GM23248 (cell line): ENCODE measurements around the gene BEND7. TPM values are rescaled to one million over a fixed set of nuclear protein-coding genes. Genes with fewer than 3 reads are reported as not detected.

Experiments
- DNase-seq: peaks from one replicate; pipeline ENCODE4 v3.0.0-alpha.2; 2015
- H2AFZ ChIP-seq: fragments of 200-600 bp; sonication (generic); 2 replicates; pipeline ENCODE4 v1.6.1; 2016; ENCODE audit warnings: antibody characterized with exemption
- H3F3A ChIP-seq: fragments of 200-600 bp; sonication (generic); 2 replicates; pipeline ENCODE4 v1.6.1; 2016; ENCODE audit warnings: mild to moderate bottlenecking, antibody characterized with exemption, mixed run types; ENCODE audit not compliant: insufficient read depth
- H3K27ac ChIP-seq: fragments of 200-600 bp; sonication (generic); 2 replicates; pipeline ENCODE4 v1.5.1; 2016; ENCODE audit warnings: mild to moderate bottlenecking
- H3K27me3 ChIP-seq: fragments of 200-600 bp; sonication (generic); replicated peaks from 2 replicates; pipeline ENCODE4 v1.6.1; 2016; ENCODE audit warnings: mild to moderate bottlenecking; ENCODE audit not compliant: insufficient read depth
- H3K36me3 ChIP-seq: fragments of 200-600 bp; sonication (generic); 2 replicates; pipeline ENCODE4 v1.6.1; 2016; ENCODE audit warnings: low read depth, mild to moderate bottlenecking
- H3K4me1 ChIP-seq: fragments of 200-600 bp; sonication (generic); 2 replicates; pipeline ENCODE4 v1.6.1; 2016; ENCODE audit warnings: mild to moderate bottlenecking; ENCODE audit not compliant: insufficient read depth
- H3K4me2 ChIP-seq: fragments of 200-600 bp; sonication (generic); one replicate; pipeline ENCODE4 v1.6.1; 2016; ENCODE audit warnings: mild to moderate bottlenecking; ENCODE audit not compliant: unreplicated experiment
- H3K4me3 ChIP-seq: fragments of 200-600 bp; sonication (generic); 2 replicates; pipeline ENCODE4 v1.5.1; 2016; ENCODE audit warnings: mild to moderate bottlenecking
- H3K79me2 ChIP-seq: fragments of 200-600 bp; sonication (generic); 2 replicates; pipeline ENCODE4 v1.6.1; 2016; ENCODE audit warnings: mild to moderate bottlenecking; ENCODE audit not compliant: insufficient read depth
- H3K9ac ChIP-seq: fragments of 200-600 bp; sonication (generic); 2 replicates; pipeline ENCODE4 v1.6.1; 2016; ENCODE audit warnings: mild to moderate bottlenecking
- H3K9me2 ChIP-seq: fragments of 200-600 bp; sonication (generic); 2 replicates; pipeline ENCODE4 v1.6.1; 2016; ENCODE audit warnings: mixed run types, mild to moderate bottlenecking, moderate library complexity; ENCODE audit not compliant: insufficient read depth
- H3K9me3 ChIP-seq: fragments of 200-600 bp; sonication (generic); one replicate; pipeline ENCODE4 v1.6.1; 2017; ENCODE audit warnings: low read depth
- H4K20me1 ChIP-seq: fragments of 200-600 bp; sonication (generic); 2 replicates; pipeline ENCODE4 v1.6.0; 2016; ENCODE audit not compliant: insufficient read depth
- EZH2 ChIP-seq: fragments of 200-600 bp; sonication (generic); IDR thresholded peaks from 2 replicates; pipeline ENCODE4 v1.6.1; 2018; ENCODE audit warnings: antibody characterized with exemption, mild to moderate bottlenecking; ENCODE audit not compliant: insufficient read depth, poor library complexity, severe bottlenecking
- EZH2phosphoT487 ChIP-seq: fragments of 200-600 bp; sonication (generic); IDR thresholded peaks from 2 replicates; pipeline ENCODE4 v1.6.1; 2018; ENCODE audit warnings: antibody characterized with exemption, moderate library complexity, mild to moderate bottlenecking, low read depth; ENCODE audit not compliant: insufficient read depth
- WGBS, 2 experiments: methylation state at CpG; one replicate each; pipeline ENCODE4 v1.1.6; 2015 to 2017; ENCODE audit warnings: low lambda C conversion rate in 2 of 2, low coverage in 1 of 2; ENCODE audit errors: missing lambda C conversion rate in 2 of 2; 5-methylcytosine and 5-hydroxymethylcytosine counted together
- in situ Hi-C: fragments of 300-500 bp; cut with MboI; formaldehyde crosslinking; loops from 2 replicates; pipeline ENCODE4 v1.15.0; 2020
- polyA plus RNA-seq: library from polyadenylated mRNA; unstranded; fragments of >200 nt; fragmentation: Nextera tagmentation; extraction: Ambion mirVana; gene quantifications from 2 replicates; pipeline ENCODE4 v1.2.1, GENCODE V29; 2016
- total RNA-seq: library from RNA; depleted of rRNA; stranded (reverse); fragments of >200 nt; shearing (Covaris generic); gene quantifications from 2 replicates; pipeline ENCODE4 v1.2.3, GENCODE V29; 2014

Gene BEND7
- total and polyA plus RNA-seq, 2 experiments from 2014 or later, result 1.7 to 6.4 TPM

GRCh38 chr10:13449296-13449695 lies 79.5 kb downstream of the BEND7 start:
- no peak overlapping the region for H3K4me3 ChIP-seq
- peaks cover 22% of the 10 kb centered on the region for H3K4me1 ChIP-seq
- in situ Hi-C loops, result no loop called here
- H3F3A ChIP-seq, result peaks cover 6% of the 10 kb centered on the region; the same call in 1 of the 2 replicates
- H3K4me2 ChIP-seq, result peak overlapping the region; percentile 44
- H3K9me2 ChIP-seq, result no peaks in the 10 kb centered on the region
- no peak for TF ChIP-seq EZH2phosphoT487
- no peak overlapping the region for H2AFZ ChIP-seq
- no peaks in the 10 kb centered on the region for H3K36me3 ChIP-seq
- no peaks in the 10 kb centered on the region for H3K79me2 ChIP-seq
- no peak overlapping the region for H3K9ac ChIP-seq
- H3K27me3 ChIP-seq, result no peaks in the 10 kb centered on the region
- H3K9me3 ChIP-seq, result no peaks in the 10 kb centered on the region
- no peaks in the 10 kb centered on the region for H4K20me1 ChIP-seq
- H3K27ac ChIP-seq, result no peak overlapping the region
- DNase-seq, result peak; percentile 55
- WGBS, 2 experiments, result 54 to 57% methylated on average over 7 of the region's 7 CpGs

- WGBS, 2 experiments, result 57 to 63% methylated on average over 8 of the region's 8 CpGs
- no peaks in the 10 kb centered on the region for H3K79me2 ChIP-seq
- no peaks in the 10 kb centered on the region for H3K9me2 ChIP-seq
- H3F3A ChIP-seq, result peaks cover 6% of the 10 kb centered on the region; the same call in 1 of the 2 replicates
- no peaks in the 10 kb centered on the region for H4K20me1 ChIP-seq
- no peak for TF ChIP-seq EZH2phosphoT487
- TF ChIP-seq EZH2, result no peak
- H3K4me2 ChIP-seq, result no peak overlapping the region
- in situ Hi-C loops, result no loop called here
- H3K27me3 ChIP-seq, result no peaks in the 10 kb centered on the region
- peak overlapping the region; percentile 42 for H3K27ac ChIP-seq
- 0 out of 2 replicates have a peak, but pooled peaks cover under 1% of the 10 kb centered on the region for H3K36me3 ChIP-seq
- peaks cover 22% of the 10 kb centered on the region for H3K4me1 ChIP-seq
- peak; percentile 92 for DNase-seq
- peak overlapping the region; percentile 43; the same call in 1 of the 2 replicates for H3K9ac ChIP-seq
- no peaks in the 10 kb centered on the region for H3K9me3 ChIP-seq
- H3K4me3 ChIP-seq, result no peak overlapping the region
- peak overlapping the region; percentile 34; the same call in 1 of the 2 replicates for H2AFZ ChIP-seq
Observed at GRCh38 chr10:13448216-13448615, 80.6 kb downstream of the BEND7 start.

GRCh38 chr10:13445656-13446400 lies 83.0 kb downstream of the BEND7 start:
- Histone ChIP-seq H3K27ac (no peak overlapping the region), H3K4me2 (no peak overlapping the region), H3K9ac (no peak overlapping the region), H3K9me3 (no peaks in the 10 kb centered on the region), H3K27me3 (0 out of 2 replicates have a peak, but pooled peaks cover 2% of the 10 kb centered on the region), H4K20me1 (no peaks in the 10 kb centered on the region), H3K79me2 (no peaks in the 10 kb centered on the region), H2AFZ (no peak overlapping the region), H3K36me3 (0 out of 2 replicates have a peak, but pooled peaks cover 3% of the 10 kb centered on the region), H3K4me1 (peaks cover 22% of the 10 kb centered on the region), H3K4me3 (no peak overlapping the region), H3F3A (peaks cover 6% of the 10 kb centered on the region; the same call in 1 of the 2 replicates), H3K9me2 (no peaks in the 10 kb centered on the region)
- WGBS, 2 experiments, result 93 to 94% methylated on average over 8 of the region's 8 CpGs
- in situ Hi-C loops, result no loop called here
- DNase-seq, result no peak
- TF ChIP-seq EZH2phosphoT487 (no peak), EZH2 (no peak)

- Histone ChIP-seq H3K4me2 (no peak overlapping the region), H3K36me3 (0 out of 2 replicates have a peak, but pooled peaks cover 3% of the 10 kb centered on the region), H3K4me3 (no peak overlapping the region), H3K9me2 (no peaks in the 10 kb centered on the region), H3K4me1 (no peaks in the 10 kb centered on the region), H3K9me3 (no peaks in the 10 kb centered on the region), H3K79me2 (no peaks in the 10 kb centered on the region), H2AFZ (no peak overlapping the region), H3K27me3 (peaks cover 26% of the 10 kb centered on the region), H4K20me1 (no peaks in the 10 kb centered on the region), H3K27ac (no peak overlapping the region), H3K9ac (no peak overlapping the region), H3F3A (no peaks in the 10 kb centered on the region)
- DNase-seq, result no peak
- in situ Hi-C loops, result no loop called here
- WGBS, 2 experiments, result 78 to 79% methylated on average over 7 of the region's 7 CpGs
- TF ChIP-seq EZH2, result no peak
- no peak for TF ChIP-seq EZH2phosphoT487
Observed at GRCh38 chr10:13441476-13441875, 87.3 kb downstream of the BEND7 start.
